ENCODE data around the gene GCAT.

GRCh38 chr22:37801946-37802309 lies 5.8 kb upstream of the GCAT start:
- TF ChIP-seq CTCF (IDR thresholded peaks at IDR 0.05) (no peak), POLR2A (IDR thresholded peaks at IDR 0.05) (no peak)
